ENCODE results near the gene GLI3. TPM values are rescaled to one million over a fixed set of nuclear protein-coding genes. Genes with fewer than 3 reads are reported as not detected.

The GLI3 gene
- polyA plus RNA-seq, 2 of the 4 experiments (the other 2 are of a cell fraction): 0.09 TPM; not detected in 1

GRCh38 chr7:42156291-42156865 lies 80.6 kb downstream of the GLI3 start:
- H3K4me3 ChIP-seq: no peak overlapping the region
- H3K4me1 ChIP-seq: no peaks in the 10 kb centered on the region
- WGBS (ENCODE audit: missing lambda C conversion rate): 23% methylated on average over 6 of the region's 6 CpGs
- ATAC-seq (no peak), DNase-seq (ENCODE audit: low read depth in 1 of 2, low spot score in 1 of 2) (no peak), FAIRE-seq (no peak)
- CTCF ChIA-PET: interaction anchor here (1.4 kb wide), 1 partner anchor 11 kb away, joined by 4 read pairs; no protein-coding TSS in a partner anchor
- H3K4me2 ChIP-seq: no peak overlapping the region
- no peak overlapping the region for H3K27ac ChIP-seq
- POLR2A ChIA-PET: no interaction called here
- H3K9me3 ChIP-seq: no peaks in the 10 kb centered on the region
- TF ChIP-seq KDM1A (IDR thresholded peaks at IDR 0.05; ENCODE audit: low read depth) (no peak), ZSCAN20 (CRISPR knock-in tag; IDR thresholded peaks at IDR 0.05) (no peak), MAX (IDR thresholded peaks at IDR 0.05) (no peak), ZC3H11A (IDR thresholded peaks at IDR 0.05) (no peak), ESRRA (IDR thresholded peaks at IDR 0.05; ENCODE audit: borderline replicate concordance, low read length) (no peak), JUN (IDR thresholded peaks at IDR 0.05) (no peak), EP300 (IDR thresholded peaks at IDR 0.05) (no peak), RARB (CRISPR knock-in tag; IDR thresholded peaks at IDR 0.05) (no peak), ZFP36 (IDR thresholded peaks at IDR 0.05; ENCODE audit: borderline replicate concordance, partially characterized antibody) (no peak), NR3C1 (IDR thresholded peaks at IDR 0.05) (no peak), MAZ (IDR thresholded peaks at IDR 0.05; ENCODE audit: borderline replicate concordance, low read depth, low read length) (no peak), E2F6 (IDR thresholded peaks at IDR 0.05; ENCODE audit: borderline replicate concordance, low read depth) (no peak), HDAC2 (IDR thresholded peaks at IDR 0.05) (no peak), CEBPB (IDR thresholded peaks at IDR 0.05) (no peak), HES2 (IDR thresholded peaks at IDR 0.05) (no peak)

- Histone ChIP-seq H3K27ac (no peak overlapping the region), H3K4me2 (no peak overlapping the region), H3K9me3 (no peaks in the 10 kb centered on the region), H3K4me1 (no peaks in the 10 kb centered on the region), H3K4me3 (no peak overlapping the region)
- DNase-seq (ENCODE audit: low read depth in 1 of 2, low spot score in 1 of 2) (no peak), ATAC-seq (no peak), FAIRE-seq (no peak)
- CTCF ChIA-PET: interaction anchor here (1.4 kb wide), 1 partner anchor 12 kb away, joined by 4 read pairs; no protein-coding TSS in a partner anchor
- WGBS (ENCODE audit: missing lambda C conversion rate): 25% methylated on average over 7 of the region's 7 CpGs
- TF ChIP-seq TP53 (CRISPR knock-in tag; IDR thresholded peaks at IDR 0.05) (no peak), FOSL2 (IDR thresholded peaks at IDR 0.05) (no peak), FOSL2 (CRISPR knock-in tag; IDR thresholded peaks at IDR 0.05) (no peak), HES2 (IDR thresholded peaks at IDR 0.05) (no peak), MAX (IDR thresholded peaks at IDR 0.05) (no peak), USF2 (IDR thresholded peaks at IDR 0.05) (no peak), MYC (IDR thresholded peaks at IDR 0.05; ENCODE audit: borderline replicate concordance, low read length) (no peak), SMC3 (IDR thresholded peaks at IDR 0.05) (no peak), CHD2 (IDR thresholded peaks at IDR 0.05; ENCODE audit: low read length, partially characterized antibody) (no peak), NFE2L2 (conservative IDR thresholded peaks at IDR 0.05; ENCODE audit: low read length) (no peak), HOXB13 (CRISPR knock-in tag; IDR thresholded peaks at IDR 0.05; ENCODE audit: low read depth) (no peak), HOXB5 (CRISPR knock-in tag; IDR thresholded peaks at IDR 0.05) (no peak), EHF (CRISPR knock-in tag; IDR thresholded peaks at IDR 0.05) (no peak), KDM5A (IDR thresholded peaks at IDR 0.05) (no peak), ZNF302 (CRISPR knock-in tag; IDR thresholded peaks at IDR 0.05) (no peak), PBX3 (IDR thresholded peaks at IDR 0.05) (no peak), RAD21 (conservative IDR thresholded peaks at IDR 0.05 in 1 of 2, IDR thresholded peaks at IDR 0.05 in 1 of 2) (no peak), SREBF2 (IDR thresholded peaks at IDR 0.05) (no peak), FOXS1 (CRISPR knock-in tag; IDR thresholded peaks at IDR 0.05) (no peak)
- POLR2A ChIA-PET: interaction anchor here (0.6 kb wide), 1 partner anchor 505 kb away, joined by 3 read pairs; no protein-coding TSS in a partner anchor
These were observed 81.3 kb downstream of the GLI3 start for GRCh38 chr7:42155584-42156290.
